K562 (cell line): Measurements from ENCODE around the gene OR52A5. TPM values are rescaled to one million over a fixed set of nuclear protein-coding genes. Genes with fewer than 3 reads are reported as not detected.

Experiments used
- BCL6 ChIP-seq: fragments of 250-450 bp; sonication (Bioruptor Pico); IDR thresholded peaks from 2 replicates; pipeline ENCODE4 v1.4.0; 2020
- ERF ChIP-seq: fragments of 450-650 bp; formaldehyde crosslinking; IDR thresholded peaks from 2 replicates; pipeline ENCODE4 v1.4.0; 2020; ENCODE audit warnings: mild to moderate bottlenecking, mixed read lengths
- GTF2A2 ChIP-seq: IDR thresholded peaks from 2 replicates; pipeline ENCODE4 v1.6.1; 2016; ENCODE audit warnings: mild to moderate bottlenecking, missing genetic modification characterization, missing compliant biosample characterization
- HDAC1 ChIP-seq, 2 experiments: fragments of 450-650 bp; IDR thresholded peaks; 2 replicates each; pipeline ENCODE4 v1.6.1; 2016 to 2017; ENCODE audit warnings: inconsistent platforms in 1 of 2, mild to moderate bottlenecking in 1 of 2, moderate library complexity in 1 of 2
- RB1 ChIP-seq: fragments of 450-650 bp; IDR thresholded peaks from 2 replicates; pipeline ENCODE4 v1.6.1; 2017; ENCODE audit warnings: low read depth, mild to moderate bottlenecking
- RBM17 ChIP-seq: fragments of 200-400 bp; formaldehyde crosslinking; IDR thresholded peaks from 2 replicates; pipeline ENCODE4 v1.6.1; 2017; ENCODE audit warnings: low read depth, mild to moderate bottlenecking, low read length, borderline replicate concordance
- RBM25 ChIP-seq: fragments of 200-400 bp; formaldehyde crosslinking; IDR thresholded peaks from 2 replicates; pipeline ENCODE4 v1.6.1; 2018; ENCODE audit warnings: low read length, low read depth, moderate library complexity; ENCODE audit not compliant: severe bottlenecking
- SP1 ChIP-seq: sonication (generic); formaldehyde crosslinking; IDR thresholded peaks from 2 replicates; pipeline ENCODE4 v1.8.1; 2022; ENCODE audit warnings: mild to moderate bottlenecking, missing genetic modification reagents
- SRF ChIP-seq, 2 experiments: fragments of 250-450, 450-650 bp in 1 of 2; sonication (Bioruptor Pico) in 1 of 2; sonication (generic) in 1 of 2; formaldehyde crosslinking; IDR thresholded peaks; 2 replicates each; pipeline versions ENCODE4 v1.5.0 to v1.5.1; 2020 to 2022; ENCODE audit warnings: mild to moderate bottlenecking in 1 of 2, missing genetic modification reagents in 1 of 2
- SRSF9 ChIP-seq: fragments of 200-400 bp; formaldehyde crosslinking; IDR thresholded peaks from 2 replicates; pipeline ENCODE4 v1.6.1; 2017; ENCODE audit warnings: low read depth, low read length, borderline replicate concordance
- ZC3H8 ChIP-seq: fragments of 450-650 bp; IDR thresholded peaks from 2 replicates; pipeline ENCODE4 v1.6.1; 2017
- ZEB2 ChIP-seq: fragments of 450-650 bp; IDR thresholded peaks from 2 replicates; pipeline ENCODE4 v1.6.1; 2016
- ZNF184 ChIP-seq: sonication (generic); formaldehyde crosslinking; IDR thresholded peaks from 2 replicates; pipeline ENCODE4 v1.5.0; 2020; ENCODE audit warnings: missing genetic modification reagents
- ZNF263 ChIP-seq: sonication (generic); formaldehyde crosslinking; IDR thresholded peaks from 2 replicates; pipeline ENCODE4 v1.8.0; 2022; ENCODE audit warnings: mild to moderate bottlenecking, missing genetic modification reagents, borderline replicate concordance
- ZNF384 ChIP-seq: IDR thresholded peaks from 2 replicates; pipeline ENCODE4 v1.6.1; 2012; ENCODE audit warnings: low read depth, low read length, improper control_type of control experiment
- ZNF444 ChIP-seq: fragments of 250-450 bp; sonication (Bioruptor Pico); IDR thresholded peaks from 2 replicates; pipeline ENCODE4 v1.4.0; 2020; ENCODE audit warnings: mild to moderate bottlenecking, moderate library complexity
- ZNF778 ChIP-seq: fragments of 450-650 bp; formaldehyde crosslinking; IDR thresholded peaks from 2 replicates; pipeline ENCODE4 v1.4.0; 2020; ENCODE audit warnings: mild to moderate bottlenecking, moderate library complexity
- ZSCAN32 ChIP-seq: fragments of 450-650 bp; formaldehyde crosslinking; IDR thresholded peaks from 2 replicates; pipeline ENCODE4 v1.4.0; 2020; ENCODE audit warnings: mild to moderate bottlenecking, moderate library complexity
- polyA plus RNA-seq, 8 experiments: library from polyadenylated mRNA; depleted of rRNA in 4 of 8; stranded (reverse) in 5 of 8; unstranded in 3 of 8; fragments of >200 nt; fragmentation: Nextera tagmentation in 2 of 8; fragmentation: Illumina TruSeq in 1 of 8; extraction: Ambion mirVana in 2 of 8; extraction: Trizol in 1 of 8; gene quantifications; 2 replicates each; pipeline versions ENCODE4 v1.2.1 to v1.2.3, GENCODE V29; 2011 to 2014; ENCODE audit warnings: inconsistent platforms in 1 of 8, missing spikeins in 1 of 8
- total RNA-seq, 7 experiments: library from RNA; depleted of rRNA in 6 of 7; stranded (reverse); fragments of >200 nt in 6 of 7; fragmentation: Illumina TruSeq in 2 of 7; extraction: Trizol in 2 of 7; gene quantifications; 2 replicates each; pipeline versions ENCODE4 v1.2.1 to v1.2.3, GENCODE V29; 2011 to 2021; ENCODE audit warnings: low replicate concordance in 1 of 7
- TF ChIP-seq, protein P1 (sequence below): fragments of 250-450 bp; sonication (Bioruptor Pico); IDR thresholded peaks from 2 replicates; pipeline ENCODE4 v1.5.0; 2020; ENCODE audit warnings: mild to moderate bottlenecking, borderline replicate concordance
- TF ChIP-seq, protein P2 (sequence below): fragments of 450-650 bp; IDR thresholded peaks from 2 replicates; pipeline ENCODE4 v1.6.1; 2016; ENCODE audit warnings: low read depth, mild to moderate bottlenecking, moderate library complexity
- TF ChIP-seq, protein P3 (sequence below): sonication (generic); formaldehyde crosslinking; IDR thresholded peaks from 2 replicates; pipeline ENCODE4 v1.8.1; 2022; ENCODE audit warnings: missing genetic modification reagents
- TF ChIP-seq, protein P4 (sequence below), 2 experiments: fragments of 450-650 bp; conservative IDR thresholded peaks; 2 replicates each; pipeline ENCODE4 v1.6.1; 2017; ENCODE audit warnings: mild to moderate bottlenecking in 2 of 2, moderate library complexity in 2 of 2
- TF ChIP-seq, protein P5 (sequence below): fragments of 250-450 bp; sonication (Bioruptor Pico); IDR thresholded peaks from 2 replicates; pipeline ENCODE4 v1.9.0; 2021; ENCODE audit warnings: mild to moderate bottlenecking
- TF ChIP-seq, protein P6 (sequence below): fragments of 250-450 bp; sonication (Bioruptor Pico); IDR thresholded peaks from 2 replicates; pipeline ENCODE4 v1.6.1; 2021; ENCODE audit warnings: mild to moderate bottlenecking

The OR52A5 gene
- total and polyA plus RNA-seq, 9 of the 15 experiments (the other 6 are each of a cell fraction or from before 2014, with no cell fraction given), result 0.04 to 1.1 (median 0.94) TPM; not detected in 6

DNA sequence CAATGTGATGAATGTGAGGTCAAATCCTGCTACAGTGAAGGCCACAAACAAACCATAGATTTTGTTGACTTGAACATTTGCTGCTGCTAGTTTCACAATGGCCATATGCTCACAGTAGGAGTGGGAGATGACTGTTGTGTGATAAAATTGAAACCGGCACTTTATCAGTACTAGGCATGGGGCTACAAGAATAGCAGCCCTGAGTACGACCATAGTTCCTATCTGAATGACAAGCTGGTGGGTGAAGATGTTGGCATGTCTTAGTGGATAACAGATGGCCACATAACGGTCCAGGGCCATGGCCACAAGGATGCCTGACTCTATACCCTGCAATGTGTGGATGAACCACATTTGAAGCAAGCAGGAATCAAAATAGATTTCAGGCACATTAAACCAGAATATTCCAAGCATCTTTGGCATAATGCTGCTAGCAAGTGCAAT, 13.6 kb upstream of the OR52A5 start (continued):
- TF ChIP-seq, protein P1, sequence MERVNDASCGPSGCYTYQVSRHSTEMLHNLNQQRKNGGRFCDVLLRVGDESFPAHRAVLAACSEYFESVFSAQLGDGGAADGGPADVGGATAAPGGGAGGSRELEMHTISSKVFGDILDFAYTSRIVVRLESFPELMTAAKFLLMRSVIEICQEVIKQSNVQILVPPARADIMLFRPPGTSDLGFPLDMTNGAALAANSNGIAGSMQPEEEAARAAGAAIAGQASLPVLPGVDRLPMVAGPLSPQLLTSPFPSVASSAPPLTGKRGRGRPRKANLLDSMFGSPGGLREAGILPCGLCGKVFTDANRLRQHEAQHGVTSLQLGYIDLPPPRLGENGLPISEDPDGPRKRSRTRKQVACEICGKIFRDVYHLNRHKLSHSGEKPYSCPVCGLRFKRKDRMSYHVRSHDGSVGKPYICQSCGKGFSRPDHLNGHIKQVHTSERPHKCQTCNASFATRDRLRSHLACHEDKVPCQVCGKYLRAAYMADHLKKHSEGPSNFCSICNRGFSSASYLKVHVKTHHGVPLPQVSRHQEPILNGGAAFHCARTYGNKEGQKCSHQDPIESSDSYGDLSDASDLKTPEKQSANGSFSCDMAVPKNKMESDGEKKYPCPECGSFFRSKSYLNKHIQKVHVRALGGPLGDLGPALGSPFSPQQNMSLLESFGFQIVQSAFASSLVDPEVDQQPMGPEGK (CRISPR knock-in tag), result peak; percentile 2; the same call in 1 of the 2 replicates
- TF ChIP-seq BCL6 (no peak), ZEB2 (0 out of 2 replicates have a peak, but pooled peaks have one; percentile 58), ZSCAN32 (CRISPR knock-in tag) (no peak), ZNF444 (peak; percentile 61; the same call in 1 of the 2 replicates), SRF (CRISPR knock-in tag; IDR thresholded peaks at IDR 0.05) (no peak), RBM17 (no peak), ZNF263 (no peak; the same call in 1 of the 2 replicates), RBM25 (no peak), ZNF184 (CRISPR knock-in tag) (no peak), SRSF9 (no peak), ZC3H8 (0 out of 2 replicates have a peak, but pooled peaks have one; percentile 17), ZNF384 (no peak), ZNF778 (CRISPR knock-in tag) (no peak), GTF2A2 (tag) (no peak), SP1 (CRISPR knock-in tag) (no peak), HDAC1 (IDR thresholded peaks at IDR 0.05) (peak in 1 of 2 experiments; percentile 85; a peak in 2 of 4 replicates), ERF (CRISPR knock-in tag) (peak; percentile 39; the same call in 1 of the 2 replicates), RB1 (no peak)
- TF ChIP-seq, protein P2, sequence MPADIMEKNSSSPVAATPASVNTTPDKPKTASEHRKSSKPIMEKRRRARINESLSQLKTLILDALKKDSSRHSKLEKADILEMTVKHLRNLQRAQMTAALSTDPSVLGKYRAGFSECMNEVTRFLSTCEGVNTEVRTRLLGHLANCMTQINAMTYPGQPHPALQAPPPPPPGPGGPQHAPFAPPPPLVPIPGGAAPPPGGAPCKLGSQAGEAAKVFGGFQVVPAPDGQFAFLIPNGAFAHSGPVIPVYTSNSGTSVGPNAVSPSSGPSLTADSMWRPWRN, result peak; percentile 52; the same call in 1 of the 2 replicates
- TF ChIP-seq, protein P3, sequence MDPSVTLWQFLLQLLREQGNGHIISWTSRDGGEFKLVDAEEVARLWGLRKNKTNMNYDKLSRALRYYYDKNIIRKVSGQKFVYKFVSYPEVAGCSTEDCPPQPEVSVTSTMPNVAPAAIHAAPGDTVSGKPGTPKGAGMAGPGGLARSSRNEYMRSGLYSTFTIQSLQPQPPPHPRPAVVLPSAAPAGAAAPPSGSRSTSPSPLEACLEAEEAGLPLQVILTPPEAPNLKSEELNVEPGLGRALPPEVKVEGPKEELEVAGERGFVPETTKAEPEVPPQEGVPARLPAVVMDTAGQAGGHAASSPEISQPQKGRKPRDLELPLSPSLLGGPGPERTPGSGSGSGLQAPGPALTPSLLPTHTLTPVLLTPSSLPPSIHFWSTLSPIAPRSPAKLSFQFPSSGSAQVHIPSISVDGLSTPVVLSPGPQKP (CRISPR knock-in tag), result no peak
- TF ChIP-seq, protein P4, sequence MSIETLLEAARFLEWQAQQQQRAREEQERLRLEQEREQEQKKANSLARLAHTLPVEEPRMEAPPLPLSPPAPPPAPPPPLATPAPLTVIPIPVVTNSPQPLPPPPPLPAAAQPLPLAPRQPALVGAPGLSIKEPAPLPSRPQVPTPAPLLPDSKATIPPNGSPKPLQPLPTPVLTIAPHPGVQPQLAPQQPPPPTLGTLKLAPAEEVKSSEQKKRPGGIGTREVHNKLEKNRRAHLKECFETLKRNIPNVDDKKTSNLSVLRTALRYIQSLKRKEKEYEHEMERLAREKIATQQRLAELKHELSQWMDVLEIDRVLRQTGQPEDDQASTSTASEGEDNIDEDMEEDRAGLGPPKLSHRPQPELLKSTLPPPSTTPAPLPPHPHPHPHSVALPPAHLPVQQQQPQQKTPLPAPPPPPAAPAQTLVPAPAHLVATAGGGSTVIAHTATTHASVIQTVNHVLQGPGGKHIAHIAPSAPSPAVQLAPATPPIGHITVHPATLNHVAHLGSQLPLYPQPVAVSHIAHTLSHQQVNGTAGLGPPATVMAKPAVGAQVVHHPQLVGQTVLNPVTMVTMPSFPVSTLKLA (conservative IDR thresholded peaks at IDR 0.05), result peak in 1 of 2 experiments; percentile 57; a peak in 1 of 4 replicates
- TF ChIP-seq, protein P5, sequence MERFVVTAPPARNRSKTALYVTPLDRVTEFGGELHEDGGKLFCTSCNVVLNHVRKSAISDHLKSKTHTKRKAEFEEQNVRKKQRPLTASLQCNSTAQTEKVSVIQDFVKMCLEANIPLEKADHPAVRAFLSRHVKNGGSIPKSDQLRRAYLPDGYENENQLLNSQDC (CRISPR knock-in tag), result no peak
- TF ChIP-seq, protein P6, sequence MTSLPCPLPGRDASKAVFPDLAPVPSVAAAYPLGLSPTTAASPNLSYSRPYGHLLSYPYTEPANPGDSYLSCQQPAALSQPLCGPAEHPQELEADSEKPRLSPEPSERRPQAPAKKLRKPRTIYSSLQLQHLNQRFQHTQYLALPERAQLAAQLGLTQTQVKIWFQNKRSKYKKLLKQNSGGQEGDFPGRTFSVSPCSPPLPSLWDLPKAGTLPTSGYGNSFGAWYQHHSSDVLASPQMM, result no peak
